Peyer's patch (tissue), 4 donors: ENCODE measurements around the gene DUOX1. TPM values are rescaled to one million over a fixed set of nuclear protein-coding genes. Genes with fewer than 3 reads are reported as not detected.

Experiments
- DNase-seq, 3 donors: peaks; one replicate each; pipeline ENCODE4 v3.0.0-alpha.2; 2017 to 2019
- H3K27ac ChIP-seq, 4 donors: fragments of 200-600 bp; sonication (generic); one replicate each; pipeline ENCODE4 v1.5.1; 2016 to 2019
- H3K27me3 ChIP-seq, 2 donors: fragments of 200-600 bp; sonication (generic); one replicate each; pipeline ENCODE4 v1.5.1; 2019
- H3K36me3 ChIP-seq, 3 donors: fragments of 200-600 bp; sonication (generic); one replicate each; pipeline ENCODE4 v1.5.1; 2016 to 2019
- H3K4me1 ChIP-seq, 4 donors: fragments of 200-600 bp; sonication (generic); one replicate each; pipeline ENCODE4 v1.5.1; 2016 to 2019
- H3K4me3 ChIP-seq, 4 donors: fragments of 200-600 bp; sonication (generic); 1 replicate in 3 of 4; 2 replicates in 1 of 4; pipeline ENCODE4 v1.5.1; 2016 to 2019; ENCODE audit warnings: mild to moderate bottlenecking in 1 of 4
- H3K9me3 ChIP-seq, 4 donors: fragments of 200-600 bp; sonication (generic); one replicate each; pipeline ENCODE4 v1.5.1; 2016 to 2019; ENCODE audit warnings: mild to moderate bottlenecking in 1 of 4
- CTCF ChIP-seq, 6 experiments: fragments of 450-650 bp in 4 of 6; fragments of 200-600 bp in 2 of 6; sonication (generic) in 1 of 6; IDR thresholded peaks; one replicate each; pipeline ENCODE4 v1.5.1; 2017 to 2019; ENCODE audit warnings: antibody characterized with exemption in 6 of 6, mild to moderate bottlenecking in 3 of 6, moderate library complexity in 1 of 6
- POLR2A ChIP-seq, 2 donors: fragments of 450-650 bp; IDR thresholded peaks; one replicate each; pipeline ENCODE4 v1.5.1; 2017; ENCODE audit warnings: antibody characterized with exemption in 2 of 2, mild to moderate bottlenecking in 2 of 2, moderate library complexity in 2 of 2
- total RNA-seq, 4 donors: library from RNA; depleted of rRNA; stranded (reverse); fragments of >200 nt; gene quantifications; one replicate each; pipeline ENCODE4 v1.1.0, GENCODE V29; 2016

Gene DUOX1
- total RNA-seq, 4 donors from 2014 or later = 0.35 to 0.54 TPM; not detected in 2

- Histone ChIP-seq H3K27ac (no peak within 1 kb of the TSS), H3K36me3 (no peaks in the 10 kb centered on the region), H3K4me3 (peak within 1 kb of the TSS in 1 of 4 donors; percentile 11), H3K4me1 (peaks cover 0 to 42% (median 24%) of the 10 kb centered on the region in 4 donors), H3K9me3 (no peaks in the 10 kb centered on the region), H3K27me3 (peaks cover 0 to 49% of the 10 kb centered on the region in 2 donors)
- no peak for DNase-seq
- TF ChIP-seq CTCF (IDR thresholded peaks at IDR 0.05) (no peak), POLR2A (IDR thresholded peaks at IDR 0.05) (no peak)
Observed at GRCh38 chr15:45114076-45114750, 15.6 kb upstream of the DUOX1 start, which contains the start of the genes DUOX2 and DUOXA2. TSS of gene DUOX2 (minus strand) at chr15:45114172. CDS start at chr15:45113411, 761 bp downstream. TSS of gene DUOXA2 (plus strand) at chr15:45114326. CDS start at chr15:45114606, 280 bp downstream.

GRCh38 chr15:45114751-45115085, 15.1 kb upstream of the DUOX1 start:
- Histone ChIP-seq H3K4me1 (peaks cover 0 to 42% (median 24%) of the 10 kb centered on the region in 4 donors), H3K9me3 (no peaks in the 10 kb centered on the region), H3K27ac (no peak overlapping the region), H3K36me3 (no peaks in the 10 kb centered on the region), H3K4me3 (no peak overlapping the region), H3K27me3 (peaks cover 0 to 49% of the 10 kb centered on the region in 2 donors)
- TF ChIP-seq CTCF (IDR thresholded peaks at IDR 0.05) (no peak), POLR2A (IDR thresholded peaks at IDR 0.05) (no peak)
- no peak for DNase-seq

GRCh38 chr15:45115312-45115820, 14.4 kb upstream of the DUOX1 start:
- TF ChIP-seq POLR2A (IDR thresholded peaks at IDR 0.05) (no peak), CTCF (IDR thresholded peaks at IDR 0.05) (no peak)
- no peaks in the 10 kb centered on the region for H3K9me3 ChIP-seq
- H3K27ac ChIP-seq = no peak overlapping the region
- H3K4me3 ChIP-seq = no peak overlapping the region
- DNase-seq = no peak
- peaks cover 0 to 42% (median 24%) of the 10 kb centered on the region in 4 donors for H3K4me1 ChIP-seq
- no peaks in the 10 kb centered on the region for H3K36me3 ChIP-seq
- peaks cover 0 to 49% of the 10 kb centered on the region in 2 donors for H3K27me3 ChIP-seq

GRCh38 chr15:45116006-45116481, 13.8 kb upstream of the DUOX1 start:
- Histone ChIP-seq H3K27ac (no peak overlapping the region), H3K36me3 (no peaks in the 10 kb centered on the region), H3K27me3 (peaks cover 0 to 49% of the 10 kb centered on the region in 2 donors), H3K4me3 (no peak overlapping the region), H3K9me3 (no peaks in the 10 kb centered on the region), H3K4me1 (peaks cover 0 to 42% (median 24%) of the 10 kb centered on the region in 4 donors)
- DNase-seq = no peak
- TF ChIP-seq POLR2A (IDR thresholded peaks at IDR 0.05) = no peak
- TF ChIP-seq CTCF (IDR thresholded peaks at IDR 0.05) = no peak

GRCh38 chr15:45116482-45117307, 13.1 kb upstream of the DUOX1 start:
- TF ChIP-seq CTCF (IDR thresholded peaks at IDR 0.05) = no peak
- Histone ChIP-seq H3K4me1 (peaks cover 0 to 42% (median 24%) of the 10 kb centered on the region in 4 donors), H3K27ac (no peak overlapping the region), H3K9me3 (no peaks in the 10 kb centered on the region), H3K4me3 (peak overlapping the region in 2 of 4 donors; percentile 5 to 21), H3K27me3 (peaks cover 0 to 44% of the 10 kb centered on the region in 2 donors), H3K36me3 (no peaks in the 10 kb centered on the region)
- DNase-seq = no peak
